Measurements from ENCODE around the gene BTK.

BTK gene

GRCh38 chrX:101385795-101386541 lies at the start of gene BTK:
TSS of gene BTK (minus strand) at chrX:101386191. CDS start at chrX:101375284, 10,907 bp downstream.
- no peak for DNase-seq

GRCh38 chrX:101430457-101431078 lies 44.6 kb upstream of the BTK start:
- peak; percentile 68 for DNase-seq

- peak; percentile 75 for DNase-seq
Measured at GRCh38 chrX:101429934-101430333, 43.9 kb upstream of the BTK start.

GRCh38 chrX:101427954-101428353 lies 42.0 kb upstream of the BTK start:
- DNase-seq, result no peak

- DNase-seq, result no peak
Measured at GRCh38 chrX:101419489-101419888, 33.5 kb upstream of the BTK start.

GRCh38 chrX:101417981-101418841 lies 32.2 kb upstream of the BTK start:
- DNase-seq, result peak; percentile 34

- no peak for DNase-seq
Measured at GRCh38 chrX:101417190-101417589, 31.2 kb upstream of the BTK start.

GRCh38 chrX:101416691-101417090 lies 30.7 kb upstream of the BTK start:
- DNase-seq, result no peak

- DNase-seq, result peak; percentile 67
Measured at GRCh38 chrX:101415180-101416145, 29.5 kb upstream of the BTK start.

- no peak for DNase-seq
Measured at GRCh38 chrX:101411984-101412383, 26.0 kb upstream of the BTK start.

GRCh38 chrX:101410461-101410860 lies 24.5 kb upstream of the BTK start:
- DNase-seq, result no peak

- no peak for DNase-seq
Measured at GRCh38 chrX:101409043-101409442, 23.1 kb upstream of the BTK start.

GRCh38 chrX:101408532-101408841 lies 22.5 kb upstream of the BTK start:
- DNase-seq, result no peak

GRCh38 chrX:101407748-101408531 lies 21.9 kb upstream of the BTK start, which contains the start of the genes GLA and HNRNPH2:
TSS of gene GLA (minus strand) at chrX:101407925. CDS start at chrX:101407903, 22 bp downstream.
TSS of gene HNRNPH2 (plus strand) at chrX:101408222. CDS start at chrX:101411989, 3,767 bp downstream.
- peak; percentile 98 for DNase-seq

- no peak for DNase-seq
Measured at GRCh38 chrX:101407167-101407747, 21.3 kb upstream of the BTK start.

- no peak for DNase-seq
Measured at GRCh38 chrX:101399825-101400224, 13.8 kb upstream of the BTK start.

- no peak for DNase-seq
Measured at GRCh38 chrX:101398694-101399093, 12.7 kb upstream of the BTK start.

- no peak for DNase-seq
Measured at GRCh38 chrX:101397779-101398178, 11.8 kb upstream of the BTK start.

- no peak for DNase-seq
Measured at GRCh38 chrX:101395789-101396188, 9.8 kb upstream of the BTK start.

- no peak for DNase-seq
Measured at GRCh38 chrX:101394372-101394771, 8.4 kb upstream of the BTK start.
